ENCODE results near the gene FIGN.

FIGN gene

GRCh38 chr2:163659224-163659623 lies 76.6 kb downstream of the FIGN start:
- DNase-seq: no peak

DNA sequence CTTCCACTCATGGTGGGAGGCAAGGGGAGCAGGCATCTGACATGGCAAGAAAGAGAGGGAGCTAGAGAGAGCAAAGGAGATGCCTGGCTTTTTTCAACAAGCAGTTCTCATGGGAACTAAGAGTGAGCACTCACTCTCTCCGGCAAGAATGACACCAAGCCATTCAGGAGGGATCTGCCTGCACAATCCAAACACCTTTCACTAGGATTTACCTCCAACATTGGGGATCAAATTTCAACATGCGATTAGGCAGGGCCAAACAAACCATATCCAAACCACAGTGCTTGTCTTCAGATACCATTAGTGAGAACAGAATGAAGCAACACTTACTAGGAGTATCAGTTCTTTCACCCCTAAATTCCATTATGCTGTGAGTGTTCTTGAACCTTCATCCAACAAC lies 77.3 kb downstream of the FIGN start:
- no peak for DNase-seq

DNA sequence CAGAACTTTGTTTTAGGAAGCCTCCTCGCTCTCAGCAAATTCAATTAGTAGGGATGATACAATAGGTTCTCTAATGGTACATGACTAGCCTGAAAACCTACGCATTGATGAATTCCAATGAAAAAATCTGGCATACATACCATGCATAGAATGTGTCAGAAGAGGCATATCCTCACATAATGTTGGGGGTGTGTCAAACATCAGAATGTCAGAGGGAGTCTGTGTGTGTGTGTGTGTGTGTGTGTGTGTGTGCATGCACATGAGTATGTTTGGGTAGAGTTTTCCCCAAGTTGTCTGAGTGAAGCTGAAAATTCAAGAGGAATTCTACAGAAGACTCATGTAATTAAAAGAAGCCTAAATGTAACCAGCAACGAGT lies 78.5 kb downstream of the FIGN start:
- DNase-seq: no peak

DNA sequence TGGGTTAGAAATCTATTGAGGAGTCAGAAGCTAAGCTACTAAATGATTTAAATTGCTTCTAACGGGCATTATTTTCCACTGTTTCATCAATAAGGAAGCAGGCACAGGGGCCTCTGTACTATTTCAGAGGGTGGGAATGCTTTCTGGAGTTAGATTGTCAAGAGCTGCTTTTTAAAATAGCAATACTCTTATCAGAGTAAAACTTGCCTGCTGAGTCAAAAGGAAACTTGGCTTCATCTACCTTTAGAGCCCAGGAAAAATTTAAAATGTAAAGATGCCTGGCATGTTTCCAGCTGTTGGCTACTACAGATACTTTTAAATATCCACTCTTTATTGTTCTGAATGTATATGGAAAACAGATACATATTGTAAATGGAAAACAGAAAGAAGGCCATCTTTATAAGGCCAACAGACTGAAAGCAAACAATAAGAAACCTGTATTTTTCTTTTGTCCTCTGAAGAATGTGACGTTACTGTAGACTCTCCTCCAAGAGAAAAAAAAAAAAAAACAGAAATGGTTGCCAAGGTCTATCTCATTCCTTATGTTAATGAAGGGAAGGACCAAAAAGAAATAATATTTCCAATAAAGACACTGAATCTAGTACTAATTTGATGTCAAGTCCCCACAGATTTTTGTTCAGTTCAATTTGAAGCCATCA lies 79.1 kb downstream of the FIGN start:
- no peak for DNase-seq

DNA sequence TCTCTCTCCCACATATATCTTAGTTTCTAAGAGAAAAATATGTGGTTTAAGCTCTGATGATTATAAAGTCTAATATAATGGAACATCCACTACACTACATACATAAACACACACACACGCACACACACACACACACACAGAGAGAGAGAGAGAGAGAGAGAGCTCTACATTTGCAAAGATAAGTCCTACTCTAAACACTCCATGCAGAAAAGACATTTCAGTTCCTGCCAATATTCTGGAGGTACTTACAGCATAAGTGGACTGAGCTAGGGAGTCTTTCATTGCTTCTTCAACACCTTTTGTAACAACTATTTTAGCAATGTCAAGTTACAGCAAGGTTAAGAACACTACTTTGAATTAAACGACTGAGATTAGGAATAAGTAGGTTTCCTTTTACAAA lies 80.1 kb downstream of the FIGN start:
- no peak for DNase-seq

DNA sequence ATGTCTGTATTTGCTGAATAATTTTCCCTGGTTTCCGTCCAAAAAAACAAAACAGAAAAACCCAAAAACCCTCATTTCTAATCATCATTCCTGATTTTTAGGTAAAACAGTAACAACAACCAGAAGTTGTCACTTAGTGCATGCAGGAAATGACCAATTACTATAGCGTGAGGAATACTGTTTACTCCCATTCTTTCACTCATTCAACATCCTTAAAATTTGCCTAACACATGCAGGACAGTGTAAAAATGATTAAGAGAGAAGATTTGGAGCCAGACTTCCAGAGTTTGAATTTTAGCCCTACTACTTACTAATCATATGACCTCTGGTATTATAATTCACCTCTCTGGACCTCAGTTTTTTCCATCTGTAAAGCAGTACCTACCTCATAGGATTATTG lies 83.1 kb downstream of the FIGN start:
- no peak for DNase-seq

- DNase-seq: no peak
Observed at GRCh38 chr2:163649080-163649479, 86.7 kb downstream of the FIGN start.

GRCh38 chr2:163647300-163647699 lies 88.5 kb downstream of the FIGN start:
- no peak for DNase-seq

DNA sequence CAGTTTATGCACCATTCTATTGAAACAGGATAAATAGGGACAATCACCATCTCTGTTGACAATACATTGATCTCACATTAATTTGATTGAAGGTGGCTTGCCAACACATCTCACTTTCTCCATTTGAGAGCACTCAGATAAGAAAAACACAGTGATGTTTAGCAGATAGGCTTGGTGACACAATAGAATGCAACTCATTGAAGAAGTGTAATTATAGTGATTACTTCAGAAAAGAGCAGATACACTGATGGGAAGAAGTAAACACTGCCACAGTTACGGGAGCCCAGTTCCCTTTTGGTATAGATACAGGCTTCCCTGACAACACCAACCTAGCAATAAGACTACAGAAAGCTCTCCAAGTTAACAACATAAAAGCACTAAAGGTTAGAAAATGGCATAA lies 89.1 kb downstream of the FIGN start:
- DNase-seq: no peak

GRCh38 chr2:163644238-163644637 lies 91.6 kb downstream of the FIGN start:
- DNase-seq: no peak

GRCh38 chr2:163641986-163642385 lies 93.8 kb downstream of the FIGN start:
- DNase-seq: no peak

- DNase-seq: no peak
Observed at GRCh38 chr2:163640542-163641193, 95.1 kb downstream of the FIGN start.

- DNase-seq: no peak
Observed at GRCh38 chr2:163637871-163638270, 97.9 kb downstream of the FIGN start.

DNA sequence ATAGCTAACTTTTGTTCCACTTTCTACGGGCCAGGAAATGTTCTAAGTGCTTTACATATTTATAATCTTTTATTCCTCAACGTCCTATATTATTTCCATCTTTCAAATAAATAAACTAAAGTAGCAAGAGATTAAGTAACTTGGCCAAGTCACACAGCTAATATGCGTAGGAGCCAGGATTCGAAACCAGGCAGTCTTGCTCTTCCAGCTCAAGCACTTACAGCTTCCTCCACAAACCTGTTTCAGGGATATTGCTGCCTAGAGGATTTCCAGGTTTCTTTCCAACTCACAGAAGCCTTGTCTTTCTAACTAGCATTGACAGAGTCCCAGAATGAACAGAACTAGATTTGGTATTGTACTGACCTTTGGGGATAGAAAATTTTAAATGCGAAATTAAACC lies 102.5 kb downstream of the FIGN start:
- DNase-seq: no peak

- no peak for DNase-seq
Observed at GRCh38 chr2:163630836-163631235, 105.0 kb downstream of the FIGN start.

DNA sequence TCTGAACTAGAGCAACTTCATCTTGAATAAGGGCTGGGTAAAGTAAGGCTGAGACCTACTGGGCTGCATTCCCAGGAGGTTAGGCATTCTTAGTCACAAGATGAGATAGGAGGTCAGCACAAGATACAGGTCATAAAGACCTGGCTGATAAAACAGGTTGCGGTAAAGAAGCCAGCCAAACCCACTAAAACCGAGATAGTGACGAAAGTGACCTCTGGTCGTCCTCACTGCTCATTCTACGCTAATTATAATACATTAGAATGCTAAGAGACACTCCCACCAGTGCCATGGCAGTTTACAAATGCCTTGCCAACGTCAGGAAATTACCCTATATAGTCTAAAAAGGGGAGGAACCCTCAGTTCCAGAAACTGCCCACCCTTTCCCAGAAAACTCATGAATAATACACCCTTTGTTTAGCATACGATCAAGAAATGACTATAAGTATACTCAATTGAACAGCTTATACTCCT lies 109.1 kb downstream of the FIGN start:
- DNase-seq: no peak

DNA sequence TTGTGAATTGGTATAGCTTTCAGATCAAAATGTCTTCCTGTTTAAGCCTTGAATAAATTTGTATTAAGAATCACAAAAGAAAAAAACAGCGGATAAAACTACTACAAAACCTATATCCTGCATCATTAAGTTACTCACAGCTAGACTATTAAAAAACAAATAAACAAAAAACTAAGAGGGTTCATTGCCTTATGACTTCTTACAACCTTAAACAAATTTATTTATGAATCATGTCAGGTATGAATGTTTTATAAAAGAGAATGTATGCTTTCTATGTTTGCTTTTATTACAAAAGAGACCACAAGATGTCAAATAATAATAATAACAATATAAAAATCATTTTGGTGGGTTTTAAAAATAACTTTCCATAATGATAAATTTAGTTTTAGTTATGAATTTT lies 109.6 kb downstream of the FIGN start:
- DNase-seq: no peak

DNA sequence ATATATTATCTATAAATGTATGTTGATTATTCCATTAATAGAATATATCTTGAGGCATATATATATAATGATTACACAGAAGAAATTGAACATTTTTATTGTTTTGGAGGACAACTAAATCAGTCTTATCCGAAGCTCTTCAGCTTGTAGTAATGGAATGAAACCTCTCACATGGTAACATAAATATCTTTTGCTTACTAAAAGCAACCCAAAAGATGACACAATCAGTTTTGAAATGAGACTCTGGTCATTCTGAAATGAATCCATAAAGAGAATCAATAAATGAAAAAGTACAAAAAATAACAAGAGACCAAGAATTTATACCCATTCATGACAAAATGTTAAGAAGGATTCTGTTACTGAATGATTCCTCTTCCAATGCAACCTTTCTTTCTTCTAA lies 110.2 kb downstream of the FIGN start:
- no peak for DNase-seq

GRCh38 chr2:163621445-163622004 lies 114.3 kb downstream of the FIGN start:
- DNase-seq: no peak

DNA sequence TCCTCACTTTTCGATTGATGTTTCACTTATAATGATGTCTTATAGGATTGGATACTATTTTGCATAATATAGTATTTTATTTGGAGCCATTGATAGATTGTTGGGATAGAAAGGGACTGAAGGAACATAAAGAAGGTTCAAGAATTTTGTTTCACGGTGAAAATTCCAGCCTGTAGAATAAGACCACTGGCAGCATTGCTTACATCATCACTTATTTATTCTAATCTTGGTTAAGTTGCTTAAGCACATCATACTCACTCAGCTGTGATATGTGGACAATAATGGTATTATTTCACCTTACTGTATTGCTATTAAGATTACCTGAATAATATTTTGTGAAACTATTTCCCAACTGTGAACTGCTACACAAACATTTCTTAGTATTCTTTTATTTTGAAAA lies 118.3 kb downstream of the FIGN start:
- no peak for DNase-seq

DNA sequence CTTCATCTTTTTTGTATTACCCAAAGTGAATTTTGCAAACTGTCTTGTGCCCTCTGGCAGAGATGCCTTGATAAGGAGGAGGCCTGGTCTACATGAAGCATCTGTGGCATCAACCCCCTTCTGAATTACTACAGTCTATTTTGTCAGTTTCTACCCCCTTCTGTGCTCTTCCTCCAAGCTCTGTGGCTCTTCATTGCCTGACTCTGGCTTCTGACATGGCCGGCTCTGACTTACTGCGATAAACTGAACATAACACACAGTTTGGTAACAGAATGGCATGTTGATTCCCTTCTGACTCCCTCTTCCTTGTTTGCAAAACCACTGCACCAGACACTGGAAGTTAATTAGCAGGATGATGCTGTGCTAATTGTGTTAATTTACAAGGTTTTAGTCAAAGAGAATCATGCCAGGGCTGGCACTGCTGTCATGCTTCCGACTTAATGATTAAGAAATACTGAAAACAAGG lies 122.5 kb downstream of the FIGN start:
- DNase-seq: no peak

DNA sequence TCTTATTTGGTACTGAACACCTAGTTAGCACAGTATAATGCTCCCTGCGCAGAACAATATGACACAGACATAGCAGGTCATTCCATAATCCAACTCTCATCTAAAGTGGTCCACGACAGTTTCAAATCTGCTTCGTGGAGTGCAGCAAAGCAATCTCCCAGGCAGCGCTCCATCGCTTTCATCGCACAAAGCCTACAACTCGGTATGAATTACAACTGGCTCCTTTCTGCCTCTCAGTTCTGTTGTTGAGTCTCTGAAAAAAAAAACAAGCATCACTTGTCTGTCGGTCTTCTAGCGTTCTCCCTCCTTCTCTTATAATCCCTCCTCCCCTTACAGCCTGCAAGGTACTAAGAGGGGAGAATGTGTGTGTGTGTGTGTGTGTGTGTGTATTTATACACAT lies 123.5 kb downstream of the FIGN start:
- DNase-seq: no peak

GRCh38 chr2:163611557-163611906 lies 124.3 kb downstream of the FIGN start:
- no peak for DNase-seq

DNA sequence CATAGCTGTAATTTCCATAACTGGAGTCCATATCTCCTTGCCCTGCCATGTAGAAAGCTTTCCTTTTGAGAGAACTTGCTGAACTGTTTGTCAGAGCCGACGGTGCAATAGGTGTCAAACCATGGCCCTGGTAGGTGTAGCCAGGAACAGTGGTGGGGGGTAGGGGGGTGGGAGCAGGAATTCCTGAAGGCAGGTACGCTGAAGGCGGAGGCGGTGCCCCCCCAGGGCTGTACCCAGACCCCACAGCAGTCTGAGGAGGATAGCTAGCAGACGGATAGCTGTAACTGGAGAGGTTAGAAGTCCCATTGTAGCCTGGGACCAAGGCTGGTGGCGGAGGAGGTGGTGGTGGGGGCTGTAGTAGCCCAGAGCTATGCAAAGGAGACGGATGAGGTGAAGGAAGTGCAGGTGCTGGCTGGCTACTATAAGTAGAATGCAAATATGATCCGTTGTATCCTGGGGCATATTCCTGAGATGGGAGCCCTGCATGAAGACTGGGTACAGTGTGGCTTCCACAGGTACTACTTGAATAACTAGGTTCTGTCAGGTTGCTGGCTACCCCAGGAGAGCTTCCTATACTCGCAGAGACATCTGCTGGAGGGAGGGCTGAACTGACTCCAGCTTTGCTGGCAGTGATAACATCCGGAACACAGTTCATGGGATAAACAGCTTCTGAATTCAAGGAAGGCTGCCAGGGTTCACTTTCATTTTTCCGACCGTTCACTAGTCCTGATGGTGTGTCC lies 124.8 kb downstream of the FIGN start:
- DNase-seq: no peak
